Cortex of kidney (tissue), 1 donor: ENCODE results near the gene ACTN4.

Source experiments
- DNase-seq: peaks from one replicate; lab custom pipeline; 2025; lab: John Stamatoyannopoulos, UW

ACTN4 gene

GRCh38 chr19:38695832-38696728 lies 48.6 kb downstream of the ACTN4 start:
- DNase-seq, result no peak

- no peak for DNase-seq
These were observed 49.2 kb downstream of the ACTN4 start for GRCh38 chr19:38696729-38697055.

- DNase-seq, result no peak
These were observed 49.7 kb downstream of the ACTN4 start for GRCh38 chr19:38697197-38697596.

GRCh38 chr19:38697641-38698071 lies 50.2 kb downstream of the ACTN4 start:
- DNase-seq, result no peak

GRCh38 chr19:38698225-38699026 lies 51.0 kb downstream of the ACTN4 start:
- no peak for DNase-seq

- no peak for DNase-seq
These were observed 51.5 kb downstream of the ACTN4 start for GRCh38 chr19:38699027-38699346.

GRCh38 chr19:38699647-38700349 lies 52.3 kb downstream of the ACTN4 start:
- DNase-seq, result no peak

- DNase-seq, result no peak
These were observed 53.0 kb downstream of the ACTN4 start for GRCh38 chr19:38700350-38700901.

- no peak for DNase-seq
These were observed 53.5 kb downstream of the ACTN4 start for GRCh38 chr19:38700902-38701454.

GRCh38 chr19:38701455-38702063 lies 54.1 kb downstream of the ACTN4 start:
- DNase-seq, result no peak

GRCh38 chr19:38702278-38702677 lies 54.8 kb downstream of the ACTN4 start:
- DNase-seq, result no peak

- no peak for DNase-seq
These were observed 56.1 kb downstream of the ACTN4 start for GRCh38 chr19:38703509-38703908.

- no peak for DNase-seq
These were observed 57.1 kb downstream of the ACTN4 start for GRCh38 chr19:38704488-38705026.

- no peak for DNase-seq
These were observed 58.0 kb downstream of the ACTN4 start for GRCh38 chr19:38705197-38706019.

GRCh38 chr19:38706792-38707511 lies 59.5 kb downstream of the ACTN4 start:
- DNase-seq, result no peak

- no peak for DNase-seq
These were observed 60.2 kb downstream of the ACTN4 start for GRCh38 chr19:38707512-38708114.

GRCh38 chr19:38708413-38709024 lies 61.1 kb downstream of the ACTN4 start:
- DNase-seq, result no peak

- no peak for DNase-seq
These were observed 61.7 kb downstream of the ACTN4 start for GRCh38 chr19:38709119-38709518.
